Fibroblast of peridontal ligament (primary cell): ENCODE data around the gene LYPD8.
A peak's percentile ranks its signal among the peaks of the same experiment; 100 is the strongest.

Experiments used
- DNase-seq: peaks from one replicate; pipeline ENCODE4 v3.0.0-alpha.2; 2010; ENCODE audit errors: extremely low read depth

LYPD8 gene

GRCh38 chr1:248699099-248699498 is 56.5 kb downstream of the LYPD8 start:
- no peak for DNase-seq

- DNase-seq: no peak
Observed at GRCh38 chr1:248697907-248698306, 57.7 kb downstream of the LYPD8 start.

- DNase-seq: no peak
Observed at GRCh38 chr1:248696774-248697173, 58.8 kb downstream of the LYPD8 start.

GRCh38 chr1:248696261-248696660 is 59.3 kb downstream of the LYPD8 start:
- no peak for DNase-seq

GRCh38 chr1:248695451-248696132 is 60.0 kb downstream of the LYPD8 start:
- peak; percentile 0 for DNase-seq

GRCh38 chr1:248691567-248692155 is 63.9 kb downstream of the LYPD8 start:
- DNase-seq: no peak
